GM04503 (cell line): Measurements from ENCODE around the gene BCL2L11.

ENCODE experiments used
- DNase-seq: peaks from one replicate; pipeline ENCODE4 v3.0.0-alpha.2; 2012; ENCODE audit warnings: low read depth

The BCL2L11 gene

GRCh38 chr2:111168528-111169239 is 48.0 kb downstream of the BCL2L11 start:
- DNase-seq: peak; percentile 21

- no peak for DNase-seq
These were observed 48.6 kb downstream of the BCL2L11 start for GRCh38 chr2:111169268-111169667.

DNA sequence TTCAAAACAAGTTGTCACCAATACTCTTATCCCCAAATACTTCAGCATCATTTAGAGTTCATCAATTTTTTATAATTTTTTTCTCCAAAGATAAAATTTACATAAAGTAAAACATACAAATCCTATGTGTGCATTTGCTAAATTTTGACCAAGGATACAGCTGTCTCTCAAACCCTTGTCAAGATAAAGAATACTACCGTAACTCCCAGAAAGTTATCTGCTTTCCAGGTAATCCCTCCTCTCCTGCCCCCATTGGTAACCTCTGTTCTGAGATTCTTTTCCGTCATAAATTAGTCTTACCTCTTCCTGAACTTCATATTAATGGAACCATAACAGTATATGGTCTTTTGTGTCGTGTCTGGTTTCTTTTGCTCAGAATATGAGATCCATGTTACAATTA is 49.2 kb downstream of the BCL2L11 start:
- no peak for DNase-seq

- no peak for DNase-seq
These were observed 50.7 kb downstream of the BCL2L11 start for GRCh38 chr2:111171337-111171930.

DNA sequence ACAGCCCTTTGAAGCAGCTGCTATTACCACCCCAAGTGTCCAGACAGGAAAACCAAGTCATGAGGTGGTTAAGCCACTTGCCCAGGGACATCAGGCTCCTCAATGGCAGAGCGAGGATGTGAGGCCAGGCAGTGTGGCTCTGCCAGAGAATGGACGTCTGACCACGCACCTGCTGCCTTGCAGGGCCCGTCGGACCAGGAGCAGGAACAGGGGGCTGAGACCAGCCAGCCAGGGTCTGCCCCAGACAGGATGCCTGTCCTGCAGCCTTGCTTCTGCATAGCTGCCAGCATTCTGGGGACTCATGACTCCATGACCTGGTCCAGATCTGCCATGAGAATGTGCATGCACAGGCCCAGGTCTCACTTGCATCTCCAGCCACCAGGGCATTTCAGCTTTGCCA is 52.0 kb downstream of the BCL2L11 start:
- DNase-seq: no peak

DNA sequence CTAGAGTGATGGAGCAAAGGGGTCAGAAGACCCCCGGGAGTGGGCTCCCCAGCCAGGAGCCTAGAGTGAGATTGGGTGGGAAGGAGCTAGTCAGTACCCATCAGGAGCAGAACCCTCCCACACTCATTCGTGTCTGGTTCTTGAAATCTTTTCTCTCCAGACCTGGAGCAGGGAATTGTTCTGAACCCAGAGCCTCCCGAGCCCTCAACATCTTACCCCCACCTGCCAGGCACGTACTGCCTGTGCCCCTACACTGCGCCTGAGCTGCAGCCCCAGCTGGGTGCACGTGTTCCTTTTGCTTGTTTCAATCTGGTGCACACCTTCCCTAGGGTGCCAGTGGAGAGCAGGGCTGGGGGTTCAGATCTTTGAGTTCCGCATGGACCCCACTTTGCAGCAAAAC is 52.6 kb downstream of the BCL2L11 start:
- no peak for DNase-seq

DNA sequence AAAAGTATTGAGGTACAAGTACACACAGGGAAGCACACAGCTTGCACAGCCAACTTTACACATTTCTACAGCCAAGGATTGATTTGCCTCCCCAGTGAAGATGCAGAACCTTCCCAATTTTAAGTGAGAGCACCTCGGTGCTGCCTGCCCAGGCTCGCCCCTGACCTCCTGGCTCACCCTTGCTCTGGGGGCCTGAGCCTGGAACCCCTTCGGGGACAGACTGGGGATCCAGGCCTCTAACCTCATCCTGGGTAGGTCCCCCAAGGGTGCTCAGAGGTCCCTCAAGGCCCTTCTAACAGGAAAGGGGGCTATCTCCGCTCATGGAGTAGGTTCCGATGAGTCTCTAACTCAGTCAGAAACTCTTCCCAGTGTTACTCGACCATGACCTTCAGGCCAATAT is 53.1 kb downstream of the BCL2L11 start:
- DNase-seq: no peak

- no peak for DNase-seq
These were observed 54.9 kb downstream of the BCL2L11 start for GRCh38 chr2:111175615-111176014.

GRCh38 chr2:111176388-111176787 is 55.7 kb downstream of the BCL2L11 start:
- no peak for DNase-seq

GRCh38 chr2:111176867-111177266 is 56.2 kb downstream of the BCL2L11 start:
- DNase-seq: no peak

DNA sequence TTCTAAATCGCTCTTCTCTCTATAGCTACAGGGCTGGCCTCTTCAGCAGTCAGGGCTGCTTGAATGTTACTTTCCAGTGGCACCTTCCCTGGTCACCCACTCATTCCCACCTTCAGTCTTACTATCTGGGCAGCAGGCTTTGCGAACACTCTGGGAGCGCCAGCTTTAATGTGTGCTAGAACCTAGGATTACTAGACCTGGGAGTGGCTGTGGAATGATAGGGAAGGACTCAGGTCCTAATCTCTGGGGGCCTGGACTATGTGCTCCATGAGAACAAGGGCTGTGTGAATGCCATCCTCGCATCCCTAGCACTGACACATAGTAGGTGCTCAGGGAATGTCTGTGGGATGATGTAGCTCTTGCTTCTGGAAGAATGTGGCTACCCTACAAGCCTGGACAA is 57.6 kb downstream of the BCL2L11 start:
- DNase-seq: no peak

GRCh38 chr2:111178730-111179405 is 58.2 kb downstream of the BCL2L11 start:
- no peak for DNase-seq

DNA sequence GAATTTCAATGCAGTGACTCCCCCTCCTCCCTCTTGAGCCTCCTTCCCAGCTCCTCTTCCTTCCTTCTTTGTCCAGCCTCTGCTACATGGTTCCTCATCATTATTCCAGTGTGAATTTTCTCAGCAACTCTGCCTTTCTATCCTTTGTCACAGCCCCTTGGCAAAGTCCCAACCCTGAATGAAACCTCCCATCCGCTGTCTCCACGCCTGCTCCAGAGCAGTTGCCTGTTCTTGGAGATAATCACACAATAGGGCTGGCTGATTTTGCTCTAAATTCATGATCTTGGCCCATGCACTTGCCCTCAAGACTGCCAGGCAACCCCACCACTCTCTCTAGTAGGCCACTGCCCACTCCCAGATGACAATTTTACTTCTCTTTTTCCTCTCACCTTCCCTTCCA is 61.4 kb downstream of the BCL2L11 start:
- no peak for DNase-seq

DNA sequence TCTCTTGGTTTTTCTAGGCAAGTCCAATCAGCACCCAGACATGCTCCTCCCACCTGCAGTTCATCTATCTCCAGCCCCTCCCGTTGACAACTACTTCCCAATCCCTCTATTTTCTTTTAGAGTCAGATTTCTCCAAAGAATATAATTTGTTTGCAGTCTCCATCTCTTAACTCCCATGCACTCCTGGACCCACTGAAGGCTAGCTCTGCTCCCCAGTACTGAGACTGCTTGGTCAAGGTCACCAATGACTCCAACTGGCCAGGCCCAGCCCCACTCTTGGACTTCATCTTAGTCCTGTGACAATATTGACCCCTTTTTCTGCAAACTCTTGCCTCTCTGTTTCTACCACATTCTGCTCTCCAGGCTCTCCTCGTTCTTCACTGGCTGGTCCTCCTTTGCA is 62.0 kb downstream of the BCL2L11 start:
- no peak for DNase-seq

- no peak for DNase-seq
These were observed 64.1 kb downstream of the BCL2L11 start for GRCh38 chr2:111184725-111185310.

DNA sequence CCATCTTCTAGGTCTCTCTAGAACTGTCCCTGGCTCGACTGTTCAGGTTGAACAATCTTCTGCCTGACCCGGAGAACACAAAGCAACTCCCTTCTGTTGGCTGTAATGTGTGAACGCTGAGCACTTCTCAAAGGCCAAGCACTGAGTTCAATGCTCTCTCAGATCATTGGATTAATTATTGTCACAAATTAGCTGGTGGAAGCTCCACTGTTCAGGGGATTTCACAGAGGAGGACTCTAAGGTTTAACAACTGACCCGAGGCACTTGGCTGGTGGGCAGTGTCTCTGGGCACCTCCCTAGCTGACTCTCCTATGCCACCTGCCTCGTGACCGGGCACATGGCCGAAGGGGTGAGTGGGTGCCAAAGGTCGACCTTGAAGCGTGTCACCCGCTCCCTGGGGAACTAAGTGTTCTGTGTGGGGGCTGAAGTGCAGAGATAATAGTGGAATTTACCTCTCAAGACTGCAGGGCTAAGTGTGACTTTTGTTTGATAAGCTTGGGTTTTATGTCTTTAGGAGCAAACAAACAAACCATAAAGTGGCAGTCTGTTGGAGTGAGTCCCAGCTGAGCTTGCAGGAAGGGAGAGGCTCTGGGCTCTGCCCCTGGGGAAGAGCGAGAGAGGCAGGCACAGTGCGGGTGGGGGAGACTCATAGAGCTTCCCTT is 64.8 kb downstream of the BCL2L11 start:
- no peak for DNase-seq

DNA sequence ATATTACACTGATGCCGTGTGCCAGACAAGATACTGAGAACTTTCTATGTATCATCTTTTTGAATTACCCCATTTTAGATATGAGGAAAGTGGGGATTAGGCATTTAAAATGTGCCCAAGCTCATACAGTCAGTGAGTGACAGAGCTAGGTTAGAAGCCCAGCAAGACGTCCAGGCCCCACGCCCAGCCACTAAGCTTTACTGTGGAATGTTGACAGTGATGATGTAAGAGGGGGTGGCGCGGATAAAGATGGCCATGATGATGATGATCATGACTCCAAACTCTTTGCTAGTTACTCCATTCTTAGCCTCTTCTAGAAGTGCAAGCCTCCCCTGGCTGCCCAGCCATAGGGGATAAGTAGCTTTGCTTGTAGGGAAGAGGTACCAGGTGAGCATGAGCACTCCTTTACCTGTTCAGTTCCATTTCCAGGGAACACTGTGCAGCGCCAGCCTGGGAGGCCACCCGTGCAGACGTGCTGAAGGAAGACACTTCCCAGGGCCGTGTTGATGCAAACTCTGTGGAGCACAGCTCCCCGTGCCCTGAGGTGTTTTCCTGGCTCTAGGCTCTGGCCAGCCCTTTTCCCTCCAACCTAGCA is 65.5 kb downstream of the BCL2L11 start:
- DNase-seq: no peak

DNA sequence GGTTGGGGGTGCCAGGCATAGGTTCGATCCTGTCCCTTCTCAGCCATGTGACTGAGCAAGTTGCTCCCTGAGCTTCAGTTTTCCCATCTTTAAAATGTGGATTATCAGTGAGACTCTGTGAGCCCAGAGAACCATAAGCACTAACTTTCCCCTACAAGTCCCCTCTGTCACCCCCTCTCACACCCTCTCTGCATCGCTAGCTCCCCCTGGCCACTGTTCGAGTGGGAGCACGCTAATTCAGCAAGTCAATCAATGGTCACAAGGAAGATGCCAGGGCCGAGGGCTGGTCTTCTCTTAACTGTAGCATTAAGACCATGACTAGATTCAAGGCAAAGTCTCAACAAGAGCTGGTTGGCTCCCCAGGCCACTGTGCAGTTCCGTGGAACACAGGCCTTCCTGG is 66.2 kb downstream of the BCL2L11 start:
- DNase-seq: no peak

GRCh38 chr2:111188681-111189080 is 68.0 kb downstream of the BCL2L11 start:
- DNase-seq: no peak

DNA sequence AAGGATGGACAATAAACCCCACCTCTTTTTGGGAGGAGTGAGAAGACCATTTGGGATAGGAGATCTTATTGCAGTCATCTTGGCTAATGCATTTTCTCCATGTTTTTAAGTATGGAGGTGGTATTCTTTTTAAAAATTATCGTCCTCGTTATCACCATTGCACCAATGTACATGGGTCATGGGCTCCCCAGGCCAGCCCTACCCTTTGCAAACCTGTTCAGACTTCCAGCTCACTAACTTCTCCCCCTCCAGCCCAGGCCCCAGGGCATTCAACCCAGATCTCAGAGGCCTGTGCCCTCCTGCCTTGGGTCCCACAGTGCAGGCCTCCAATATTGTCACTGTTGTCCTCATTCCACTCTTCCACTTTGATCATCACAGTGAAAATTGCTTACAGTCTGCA is 68.4 kb downstream of the BCL2L11 start:
- no peak for DNase-seq

- no peak for DNase-seq
These were observed 70.3 kb downstream of the BCL2L11 start for GRCh38 chr2:111190816-111191540.

DNA sequence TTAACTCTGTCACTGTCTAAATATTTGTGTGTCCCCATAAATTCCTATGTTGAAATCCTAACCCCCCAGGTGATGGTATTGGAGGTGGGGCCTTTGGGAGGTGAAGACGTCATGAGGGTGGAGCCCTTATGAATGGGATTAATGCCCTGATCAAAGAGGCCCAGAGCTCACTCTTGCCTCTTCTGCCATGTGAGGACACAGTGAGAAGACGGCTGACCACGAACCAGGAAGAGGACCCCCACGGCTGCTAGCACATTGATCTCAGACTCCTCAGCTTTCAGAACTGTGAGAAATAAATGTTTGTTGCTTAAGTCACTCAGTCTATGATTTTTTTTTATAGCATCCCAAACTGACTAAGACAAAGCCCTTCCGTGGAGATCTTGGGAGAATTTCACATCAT is 71.2 kb downstream of the BCL2L11 start:
- DNase-seq: no peak
